ENCODE data around the gene NOS2. TPM values are rescaled to one million over a fixed set of nuclear protein-coding genes. Genes with fewer than 3 reads are reported as not detected.

NOS2 gene
- polyA plus RNA-seq, 1 donor from 2014 or later: 0.53 TPM

- no peak overlapping the region for H2AFZ ChIP-seq (ENCODE audit: low read depth, low read length)
- no peaks in the 10 kb centered on the region for H3K9me2 ChIP-seq (ENCODE audit: insufficient read depth, low read length)
- peaks cover 5% of the 10 kb centered on the region for H3K27me3 ChIP-seq (ENCODE audit: insufficient read depth, low read depth, low read length)
- no peaks in the 10 kb centered on the region for H3K9me3 ChIP-seq (ENCODE audit: low read length)
- H3K36me3 ChIP-seq (ENCODE audit: insufficient read depth, low read length): no peaks in the 10 kb centered on the region
- H3K27ac ChIP-seq (ENCODE audit: low read length): no peak overlapping the region
- TF ChIP-seq SMC3 (conservative IDR thresholded peaks at IDR 0.05; ENCODE audit: poor library complexity) (no peak), EZH2 (IDR thresholded peaks at IDR 0.05; ENCODE audit: borderline replicate concordance, insufficient read depth, low read length, poor library complexity, severe bottlenecking) (no peak), TAF1 (IDR thresholded peaks at IDR 0.05; ENCODE audit: low read depth) (no peak), RAD21 (conservative IDR thresholded peaks at IDR 0.05) (no peak), POLR2AphosphoS5 (IDR thresholded peaks at IDR 0.05) (no peak), CTCF (IDR thresholded peaks at IDR 0.05; ENCODE audit: poor library complexity, severe bottlenecking) (no peak), EP300 (conservative IDR thresholded peaks at IDR 0.05; ENCODE audit: poor library complexity, severe bottlenecking) (no peak), MXI1 (conservative IDR thresholded peaks at IDR 0.05; ENCODE audit: poor library complexity, severe bottlenecking) (no peak)
- TF ChIP-seq, protein P1, sequence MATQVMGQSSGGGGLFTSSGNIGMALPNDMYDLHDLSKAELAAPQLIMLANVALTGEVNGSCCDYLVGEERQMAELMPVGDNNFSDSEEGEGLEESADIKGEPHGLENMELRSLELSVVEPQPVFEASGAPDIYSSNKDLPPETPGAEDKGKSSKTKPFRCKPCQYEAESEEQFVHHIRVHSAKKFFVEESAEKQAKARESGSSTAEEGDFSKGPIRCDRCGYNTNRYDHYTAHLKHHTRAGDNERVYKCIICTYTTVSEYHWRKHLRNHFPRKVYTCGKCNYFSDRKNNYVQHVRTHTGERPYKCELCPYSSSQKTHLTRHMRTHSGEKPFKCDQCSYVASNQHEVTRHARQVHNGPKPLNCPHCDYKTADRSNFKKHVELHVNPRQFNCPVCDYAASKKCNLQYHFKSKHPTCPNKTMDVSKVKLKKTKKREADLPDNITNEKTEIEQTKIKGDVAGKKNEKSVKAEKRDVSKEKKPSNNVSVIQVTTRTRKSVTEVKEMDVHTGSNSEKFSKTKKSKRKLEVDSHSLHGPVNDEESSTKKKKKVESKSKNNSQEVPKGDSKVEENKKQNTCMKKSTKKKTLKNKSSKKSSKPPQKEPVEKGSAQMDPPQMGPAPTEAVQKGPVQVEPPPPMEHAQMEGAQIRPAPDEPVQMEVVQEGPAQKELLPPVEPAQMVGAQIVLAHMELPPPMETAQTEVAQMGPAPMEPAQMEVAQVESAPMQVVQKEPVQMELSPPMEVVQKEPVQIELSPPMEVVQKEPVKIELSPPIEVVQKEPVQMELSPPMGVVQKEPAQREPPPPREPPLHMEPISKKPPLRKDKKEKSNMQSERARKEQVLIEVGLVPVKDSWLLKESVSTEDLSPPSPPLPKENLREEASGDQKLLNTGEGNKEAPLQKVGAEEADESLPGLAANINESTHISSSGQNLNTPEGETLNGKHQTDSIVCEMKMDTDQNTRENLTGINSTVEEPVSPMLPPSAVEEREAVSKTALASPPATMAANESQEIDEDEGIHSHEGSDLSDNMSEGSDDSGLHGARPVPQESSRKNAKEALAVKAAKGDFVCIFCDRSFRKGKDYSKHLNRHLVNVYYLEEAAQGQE (IDR thresholded peaks at IDR 0.05; ENCODE audit: borderline replicate concordance): no peak
- no peaks in the 10 kb centered on the region for H3K79me2 ChIP-seq (replicated peaks; ENCODE audit: insufficient read depth, low read length)
- H3K9ac ChIP-seq (ENCODE audit: low read length): no peak overlapping the region
- no peaks in the 10 kb centered on the region for H3F3A ChIP-seq (ENCODE audit: insufficient read depth, low read length, poor library complexity, severe bottlenecking)
- H4K20me1 ChIP-seq (ENCODE audit: insufficient read depth): no peaks in the 10 kb centered on the region
- no peak overlapping the region for H3K4me2 ChIP-seq (ENCODE audit: low read length)
- H3K4me3 ChIP-seq (ENCODE audit: low read length): no peak overlapping the region
These were observed 8.2 kb downstream of the NOS2 start for GRCh38 chr17:27792095-27792494.

GRCh38 chr17:27788919-27789318 lies 11.4 kb downstream of the NOS2 start:
- Histone ChIP-seq H2AFZ (ENCODE audit: low read depth, low read length) (no peak overlapping the region), H3F3A (ENCODE audit: insufficient read depth, low read length, poor library complexity, severe bottlenecking) (no peaks in the 10 kb centered on the region), H3K9ac (ENCODE audit: low read length) (no peak overlapping the region), H3K9me3 (ENCODE audit: low read length) (no peaks in the 10 kb centered on the region), H3K4me2 (ENCODE audit: low read length) (no peak overlapping the region), H3K9me2 (ENCODE audit: insufficient read depth, low read length) (no peaks in the 10 kb centered on the region), H4K20me1 (ENCODE audit: insufficient read depth) (no peaks in the 10 kb centered on the region), H3K27ac (ENCODE audit: low read length) (no peak overlapping the region), H3K79me2 (replicated peaks; ENCODE audit: insufficient read depth, low read length) (no peaks in the 10 kb centered on the region), H3K36me3 (ENCODE audit: insufficient read depth, low read length) (no peaks in the 10 kb centered on the region), H3K4me3 (ENCODE audit: low read length) (no peak overlapping the region), H3K27me3 (ENCODE audit: insufficient read depth, low read depth, low read length) (peaks cover 3% of the 10 kb centered on the region)
- no peak for TF ChIP-seq MXI1 (conservative IDR thresholded peaks at IDR 0.05; ENCODE audit: poor library complexity, severe bottlenecking)
- TF ChIP-seq SMC3 (conservative IDR thresholded peaks at IDR 0.05; ENCODE audit: poor library complexity): no peak
- TF ChIP-seq POLR2AphosphoS5 (IDR thresholded peaks at IDR 0.05): no peak
- TF ChIP-seq TAF1 (IDR thresholded peaks at IDR 0.05; ENCODE audit: low read depth): no peak
- no peak for TF ChIP-seq EP300 (conservative IDR thresholded peaks at IDR 0.05; ENCODE audit: poor library complexity, severe bottlenecking)
- no peak for TF ChIP-seq CTCF (IDR thresholded peaks at IDR 0.05; ENCODE audit: poor library complexity, severe bottlenecking)
- TF ChIP-seq, protein P1 (IDR thresholded peaks at IDR 0.05; ENCODE audit: borderline replicate concordance): no peak
- TF ChIP-seq EZH2 (IDR thresholded peaks at IDR 0.05; ENCODE audit: borderline replicate concordance, insufficient read depth, low read length, poor library complexity, severe bottlenecking): no peak
- TF ChIP-seq RAD21 (conservative IDR thresholded peaks at IDR 0.05): no peak

All from neural cell (in vitro differentiated cells).